KBM-7 (cell line): ENCODE results near the gene KCNH6.

Source experiments
- DNase-seq: peaks from one replicate; pipeline ENCODE4 v3.0.0-alpha.2; 2015
- in situ Hi-C: fragments of 300-500 bp; cut with MboI; formaldehyde crosslinking; loops from 2 replicates; pipeline ENCODE4 v1.14.3; 2020; ENCODE audit warnings: low sequenced_read_pairs, low pct_unique_long_range_greater_than_20kb, mixed read lengths

KCNH6 gene

GRCh38 chr17:63523253-63523855, at the start of gene KCNH6:
TSS of gene KCNH6 (plus strand) at chr17:63523358. CDS start at chr17:63523414, 56 bp downstream.
- no peak for DNase-seq
- in situ Hi-C loops: no loop called here

DNA sequence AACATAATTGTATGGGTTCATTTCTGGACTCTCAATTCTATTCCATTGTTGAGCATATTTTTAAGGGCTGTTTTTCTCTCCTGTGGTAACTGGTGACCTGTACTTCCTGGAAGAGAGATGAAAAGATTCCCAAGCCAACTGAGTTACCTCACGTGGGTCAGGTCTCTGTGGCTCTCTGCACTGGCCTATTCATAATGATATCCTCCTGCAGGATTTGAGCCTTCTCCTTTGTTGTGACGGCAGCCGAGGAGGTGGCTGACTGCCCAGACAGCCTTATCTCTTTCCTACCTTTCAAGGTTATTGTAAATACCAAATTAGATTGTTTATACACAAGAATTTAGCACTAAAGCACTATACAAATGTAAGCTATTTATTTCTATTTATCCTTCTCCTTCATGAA, 49.0 kb upstream of the KCNH6 start:
- no peak for DNase-seq
- in situ Hi-C loops: no loop called here

- no peak for DNase-seq
- in situ Hi-C loops: no loop called here
These were observed 48.3 kb upstream of the KCNH6 start for GRCh38 chr17:63474586-63475460.

DNA sequence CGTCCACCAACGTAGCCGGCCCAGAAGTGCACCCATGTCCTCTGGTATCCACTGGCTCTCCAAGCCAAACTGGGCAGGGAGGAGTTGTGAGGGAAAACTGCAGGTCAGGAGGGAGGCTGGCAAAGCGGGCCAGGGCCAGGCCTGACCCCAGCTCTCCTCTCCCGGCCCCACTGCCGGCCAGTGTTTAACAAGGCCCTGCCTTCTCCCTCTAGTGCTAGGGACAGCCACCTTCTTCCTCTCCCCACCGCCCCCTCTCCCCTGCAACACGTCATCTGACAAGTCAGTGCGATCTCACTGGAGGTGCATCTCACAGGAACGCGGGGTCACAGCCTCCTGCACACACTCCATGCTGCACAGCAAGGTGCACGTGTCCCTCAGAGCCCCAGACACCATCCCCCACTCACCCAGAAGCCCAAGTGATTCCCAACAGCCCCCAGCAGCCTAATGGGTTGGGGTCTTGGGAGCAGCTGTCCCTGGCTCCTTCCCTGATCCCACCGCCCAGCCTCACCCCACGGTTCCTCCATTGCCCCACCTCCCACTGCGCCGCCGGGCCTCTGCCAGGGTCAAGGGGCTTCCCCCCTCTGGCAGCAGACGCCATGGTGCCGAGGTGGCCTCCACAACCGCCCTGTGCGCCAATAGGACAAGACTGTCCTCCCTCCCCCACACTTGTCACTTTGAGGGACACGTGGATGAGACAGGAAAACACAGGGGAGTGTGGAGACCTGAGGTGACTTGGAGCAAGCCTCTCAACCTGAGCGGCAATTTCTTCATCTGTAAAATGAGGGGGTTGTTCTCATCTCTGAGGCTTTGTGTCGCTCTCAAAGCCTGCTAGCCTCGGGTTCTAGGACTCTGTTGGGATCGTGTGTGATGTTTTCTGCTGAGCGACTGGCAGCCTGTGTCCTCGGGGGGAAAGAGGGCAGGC, 47.4 kb upstream of the KCNH6 start:
- in situ Hi-C loops: no loop called here
- DNase-seq: no peak

GRCh38 chr17:63476459-63476853, 46.7 kb upstream of the KCNH6 start:
- in situ Hi-C loops: no loop called here
- no peak for DNase-seq

DNA sequence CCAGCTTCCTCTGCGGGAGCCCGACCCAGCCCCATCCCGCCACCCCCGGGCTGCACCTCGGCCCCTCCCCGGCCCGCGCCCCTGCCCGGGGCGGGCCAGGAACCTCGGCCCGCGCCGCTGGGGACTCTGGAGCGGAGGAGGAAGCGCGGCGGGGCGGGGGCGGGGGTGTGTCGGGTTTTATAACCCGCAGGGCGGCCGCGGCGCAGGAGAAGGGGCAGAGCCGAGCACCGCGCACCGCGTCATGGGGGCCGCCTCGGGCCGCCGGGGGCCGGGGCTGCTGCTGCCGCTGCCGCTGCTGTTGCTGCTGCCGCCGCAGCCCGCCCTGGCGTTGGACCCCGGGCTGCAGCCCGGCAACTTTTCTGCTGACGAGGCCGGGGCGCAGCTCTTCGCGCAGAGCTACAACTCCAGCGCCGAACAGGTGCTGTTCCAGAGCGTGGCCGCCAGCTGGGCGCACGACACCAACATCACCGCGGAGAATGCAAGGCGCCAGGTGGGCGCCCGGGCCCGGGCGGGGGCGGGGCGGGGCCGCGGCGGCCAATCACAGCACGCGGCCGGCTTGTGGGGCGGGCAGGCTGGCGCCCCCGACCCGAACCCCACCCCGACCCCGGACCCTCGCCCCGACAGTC, 46.2 kb upstream of the KCNH6 start, which contains the start of gene ACE:
Gene ACE, plus strand, starts transcription at position 208 of the 626 bp plus-strand sequence. Its CDS starts 34 bp downstream, at position 242.
- DNase-seq: peak; percentile 50
- in situ Hi-C loops: no loop called here

GRCh38 chr17:63477480-63478440, 45.4 kb upstream of the KCNH6 start:
- in situ Hi-C loops: no loop called here
- DNase-seq: peak; percentile 51

GRCh38 chr17:63478814-63479494, 44.2 kb upstream of the KCNH6 start:
- in situ Hi-C loops: no loop called here
- DNase-seq: peak; percentile 85

DNA sequence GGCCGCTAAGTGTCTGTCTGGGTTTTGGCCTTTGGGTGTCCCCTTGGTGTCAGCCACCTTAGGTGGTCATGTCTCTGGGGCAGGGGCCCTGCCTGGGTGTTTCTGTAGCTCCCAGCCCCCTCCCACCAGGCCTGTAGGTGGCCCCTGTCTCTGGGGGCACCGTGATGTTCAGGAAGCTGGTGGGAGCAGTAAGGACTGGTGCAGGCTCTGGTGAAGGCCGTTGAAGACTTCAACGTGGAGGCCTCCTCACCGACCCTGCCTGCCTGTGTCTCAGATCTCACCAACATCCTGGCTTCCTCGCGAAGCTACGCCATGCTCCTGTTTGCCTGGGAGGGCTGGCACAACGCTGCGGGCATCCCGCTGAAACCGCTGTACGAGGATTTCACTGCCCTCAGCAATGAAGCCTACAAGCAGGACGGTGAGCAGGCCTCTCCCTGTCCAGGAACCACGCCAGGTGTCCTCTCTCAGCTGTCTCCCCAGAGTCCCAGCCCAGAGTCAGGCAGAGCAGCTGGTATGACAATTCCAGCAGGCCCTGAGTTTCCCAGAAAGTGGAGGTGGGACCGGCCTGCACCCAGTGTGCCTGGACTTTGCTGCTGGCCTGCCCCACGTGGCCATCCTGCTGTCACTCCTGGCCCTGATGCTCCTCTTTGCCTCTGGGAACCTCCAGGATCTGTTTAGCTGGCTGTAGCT, 43.5 kb upstream of the KCNH6 start:
- in situ Hi-C loops: no loop called here
- no peak for DNase-seq

DNA sequence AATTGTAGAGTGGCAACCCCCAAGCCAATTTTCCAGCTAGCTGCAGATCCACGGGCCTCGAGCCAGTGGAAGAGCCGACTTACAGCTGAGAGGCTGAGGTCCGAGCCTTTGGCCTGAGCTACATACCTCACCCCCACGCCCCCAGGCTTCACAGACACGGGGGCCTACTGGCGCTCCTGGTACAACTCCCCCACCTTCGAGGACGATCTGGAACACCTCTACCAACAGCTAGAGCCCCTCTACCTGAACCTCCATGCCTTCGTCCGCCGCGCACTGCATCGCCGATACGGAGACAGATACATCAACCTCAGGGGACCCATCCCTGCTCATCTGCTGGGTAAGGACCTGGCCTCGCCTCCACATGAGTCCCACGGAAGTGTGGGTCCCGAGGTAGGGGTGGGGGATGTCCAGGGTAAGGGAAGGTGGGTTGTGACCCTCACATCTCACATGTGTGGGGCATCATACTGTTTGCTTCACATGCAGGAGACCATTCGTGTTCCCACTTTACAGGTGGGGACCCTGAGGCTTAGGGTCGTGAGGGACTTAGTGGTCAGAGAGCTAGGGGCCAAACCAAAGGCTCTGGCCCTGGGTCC, 42.9 kb upstream of the KCNH6 start:
- in situ Hi-C loops: no loop called here
- DNase-seq: no peak

DNA sequence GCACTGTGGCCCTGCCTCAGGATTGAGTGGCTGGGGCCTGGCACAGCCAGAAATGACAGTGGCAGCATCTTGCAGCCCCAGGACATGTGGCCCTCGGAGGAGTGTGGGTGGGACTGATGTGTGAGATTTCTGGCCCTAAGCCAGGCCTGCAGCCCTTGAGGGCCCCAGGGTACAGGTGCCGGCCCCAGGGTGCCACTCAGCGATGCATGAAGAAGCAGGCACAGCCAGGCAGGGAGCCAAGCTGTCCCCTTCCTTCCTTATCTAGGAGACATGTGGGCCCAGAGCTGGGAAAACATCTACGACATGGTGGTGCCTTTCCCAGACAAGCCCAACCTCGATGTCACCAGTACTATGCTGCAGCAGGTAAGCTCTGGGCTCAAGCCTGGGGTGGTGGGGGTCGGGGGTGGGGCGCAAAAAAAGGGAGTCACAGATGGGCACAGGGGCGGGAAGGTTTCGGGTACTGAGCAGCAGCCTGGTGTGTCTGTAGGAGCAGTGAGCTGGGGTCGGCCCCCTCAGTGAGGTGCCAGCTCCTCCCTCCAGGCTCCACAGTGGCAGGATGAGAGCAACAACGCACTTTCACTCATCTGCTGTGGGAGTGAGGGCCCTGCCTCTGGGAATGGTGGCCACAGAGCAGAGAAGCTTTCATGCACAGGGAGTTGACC, 42.2 kb upstream of the KCNH6 start:
- no peak for DNase-seq
- in situ Hi-C loops: no loop called here

- no peak for DNase-seq
- in situ Hi-C loops: no loop called here
These were observed 41.7 kb upstream of the KCNH6 start for GRCh38 chr17:63481488-63481870.

DNA sequence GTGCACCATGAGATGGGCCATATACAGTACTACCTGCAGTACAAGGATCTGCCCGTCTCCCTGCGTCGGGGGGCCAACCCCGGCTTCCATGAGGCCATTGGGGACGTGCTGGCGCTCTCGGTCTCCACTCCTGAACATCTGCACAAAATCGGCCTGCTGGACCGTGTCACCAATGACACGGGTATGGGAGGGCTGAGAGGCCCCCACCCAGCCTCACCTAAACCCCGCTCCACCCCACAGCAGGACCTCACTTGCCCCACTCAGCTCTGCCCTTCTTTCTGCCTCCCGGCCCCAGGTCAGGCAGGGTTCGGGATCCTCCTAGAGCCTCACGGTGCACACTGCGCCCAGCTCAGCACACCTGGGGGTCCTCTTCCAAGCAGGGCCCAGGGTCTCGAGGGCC, 40.6 kb upstream of the KCNH6 start:
- in situ Hi-C loops: no loop called here
- DNase-seq: no peak

DNA sequence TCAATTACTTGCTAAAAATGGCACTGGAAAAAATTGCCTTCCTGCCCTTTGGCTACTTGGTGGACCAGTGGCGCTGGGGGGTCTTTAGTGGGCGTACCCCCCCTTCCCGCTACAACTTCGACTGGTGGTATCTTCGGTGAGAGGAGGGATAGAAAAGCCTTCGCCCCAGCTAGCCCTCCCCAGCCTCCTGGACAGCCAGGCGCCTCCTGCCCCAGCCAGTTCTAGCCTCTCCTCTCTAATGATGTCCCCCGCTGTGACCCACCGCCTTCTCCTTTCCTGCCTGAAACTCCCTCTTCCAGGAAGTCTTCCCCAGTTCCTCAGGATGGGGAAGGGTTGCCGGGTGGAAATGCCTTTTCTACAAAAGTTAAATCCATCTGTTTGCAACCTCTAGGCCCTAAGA, 40.1 kb upstream of the KCNH6 start:
- DNase-seq: no peak
- in situ Hi-C loops: no loop called here

DNA sequence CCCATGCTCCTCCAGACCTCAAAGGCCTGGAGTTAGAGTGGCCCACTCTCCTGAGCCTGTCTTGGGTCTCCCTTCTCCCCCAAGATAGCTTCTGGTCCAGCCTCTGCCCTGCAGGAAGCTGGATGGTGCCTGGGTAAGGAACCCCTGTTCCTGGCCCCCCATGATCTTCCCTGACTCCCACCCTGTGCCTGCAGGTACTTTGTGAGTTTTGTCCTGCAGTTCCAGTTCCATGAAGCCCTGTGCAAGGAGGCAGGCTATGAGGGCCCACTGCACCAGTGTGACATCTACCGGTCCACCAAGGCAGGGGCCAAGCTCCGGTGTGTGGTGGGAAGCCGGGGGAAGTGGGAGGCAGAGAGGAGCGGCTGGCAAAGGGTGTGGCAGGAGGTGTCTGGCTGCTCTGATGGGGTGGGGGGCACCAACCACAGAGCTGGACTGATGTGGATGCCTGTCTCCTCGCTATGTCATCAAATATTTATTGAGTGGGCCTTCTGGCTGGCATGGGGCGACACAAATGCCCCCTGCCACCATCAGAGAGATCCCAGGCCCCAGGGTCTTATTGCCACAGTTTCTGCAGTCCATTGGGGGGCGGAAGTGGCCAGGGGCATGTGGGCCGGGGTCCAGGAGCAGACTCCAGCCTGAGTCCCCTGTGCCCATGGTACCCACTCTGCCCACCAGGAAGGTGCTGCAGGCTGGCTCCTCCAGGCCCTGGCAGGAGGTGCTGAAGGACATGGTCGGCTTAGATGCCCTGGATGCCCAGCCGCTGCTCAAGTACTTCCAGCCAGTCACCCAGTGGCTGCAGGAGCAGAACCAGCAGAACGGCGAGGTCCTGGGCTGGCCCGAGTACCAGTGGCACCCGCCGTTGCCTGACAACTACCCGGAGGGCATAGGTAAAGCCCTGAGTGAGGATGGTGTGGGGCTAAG, 39.2 kb upstream of the KCNH6 start:
- in situ Hi-C loops: no loop called here
- no peak for DNase-seq
